HEK293 (cell line): ENCODE measurements around the gene POLR3GL.

Source experiments
- CTCF ChIA-PET: fragments of 350-600 bp; formaldehyde crosslinking; extraction: SDS; loops from one replicate; lab custom pipeline; 2021; ENCODE audit warnings: antibody characterized with exemption; lab: Yijun Ruan, JAX
- POLR2A ChIA-PET: fragments of 300-600 bp; formaldehyde crosslinking; extraction: SDS; loops from one replicate; lab custom pipeline; 2020; ENCODE audit warnings: antibody characterized with exemption, inconsistent platforms; lab: Yijun Ruan, JAX
- H3K27ac ChIP-seq: fragments of 200-500 bp; sonication (Bioruptor generic); 2 replicates; pipeline ENCODE4 v1.5.1; 2014; ENCODE audit warnings: low read depth, low read length, control low read depth, inconsistent platforms; ENCODE audit errors: extremely low read depth
- H3K36me3 ChIP-seq, 2 experiments: fragments of 200-500 bp in 1 of 2; sonication (Bioruptor generic) in 1 of 2; 1 replicate in 1 of 2; 2 replicates in 1 of 2; pipeline ENCODE4 v1.5.1; 2014 to 2017; ENCODE audit warnings: inconsistent platforms in 2 of 2, low read length in 2 of 2; ENCODE audit not compliant: control insufficient read depth in 2 of 2, insufficient read depth in 1 of 2
- H3K4me1 ChIP-seq: fragments of 200-500 bp; sonication (Bioruptor generic); 2 replicates; pipeline ENCODE4 v1.5.1; 2014; ENCODE audit warnings: mild to moderate bottlenecking, low read length, inconsistent platforms; ENCODE audit not compliant: control insufficient read depth, insufficient read depth
- H3K4me3 ChIP-seq: 2 replicates; pipeline ENCODE4 v1.5.1; 2011; ENCODE audit warnings: low read depth, mild to moderate bottlenecking, control low read depth, low read length, moderate library complexity
- H3K9me3 ChIP-seq: fragments of 200-500 bp; sonication (Bioruptor generic); 2 replicates; pipeline ENCODE4 v1.5.1; 2014; ENCODE audit warnings: low read depth, low read length, inconsistent platforms; ENCODE audit not compliant: control insufficient read depth, insufficient read depth
- BCL11A ChIP-seq: fragments of 450-650 bp; formaldehyde crosslinking; IDR thresholded peaks from 2 replicates; pipeline ENCODE4 v1.5.1; 2016; ENCODE audit warnings: low read depth, missing biosample characterization, missing genetic modification characterization
- EGR2 ChIP-seq: fragments of 450-650 bp; formaldehyde crosslinking; IDR thresholded peaks from 2 replicates; pipeline ENCODE4 v1.5.1; 2016; ENCODE audit warnings: low read depth, missing biosample characterization, missing genetic modification characterization
- KLF17 ChIP-seq: fragments of 450-650 bp; formaldehyde crosslinking; IDR thresholded peaks from 2 replicates; pipeline ENCODE4 v1.5.1; 2016; ENCODE audit warnings: missing biosample characterization, missing genetic modification characterization
- MYNN ChIP-seq: fragments of 450-650 bp; formaldehyde crosslinking; IDR thresholded peaks from 2 replicates; pipeline ENCODE4 v1.5.1; 2016; ENCODE audit warnings: missing biosample characterization, missing genetic modification characterization, borderline replicate concordance
- SETDB1 ChIP-seq: IDR thresholded peaks from one replicate; pipeline ENCODE4 v1.6.1; 2017; ENCODE audit warnings: mild to moderate bottlenecking, low read length, moderate library complexity, mixed read lengths; ENCODE audit not compliant: insufficient read length
- SP2 ChIP-seq: fragments of 450-650 bp; formaldehyde crosslinking; IDR thresholded peaks from 2 replicates; pipeline ENCODE4 v1.5.1; 2016; ENCODE audit warnings: missing biosample characterization, missing genetic modification characterization
- YY1 ChIP-seq: fragments of 450-650 bp; formaldehyde crosslinking; IDR thresholded peaks from 2 replicates; pipeline ENCODE4 v1.5.1; 2018; ENCODE audit warnings: missing biosample characterization, missing genetic modification characterization
- ZBTB1 ChIP-seq: fragments of 450-650 bp; formaldehyde crosslinking; IDR thresholded peaks from 2 replicates; pipeline ENCODE4 v1.5.1; 2016; ENCODE audit warnings: missing biosample characterization, missing genetic modification characterization
- ZNF121 ChIP-seq: fragments of 450-650 bp; formaldehyde crosslinking; IDR thresholded peaks from 2 replicates; pipeline ENCODE4 v1.5.1; 2016; ENCODE audit warnings: missing biosample characterization, missing genetic modification characterization
- ZNF16 ChIP-seq: fragments of 450-650 bp; formaldehyde crosslinking; IDR thresholded peaks from 2 replicates; pipeline ENCODE4 v1.5.1; 2016; ENCODE audit warnings: low read depth, missing biosample characterization, missing genetic modification characterization
- ZNF184 ChIP-seq: fragments of 450-650 bp; IDR thresholded peaks from 2 replicates; pipeline ENCODE4 v1.5.1; 2018; ENCODE audit warnings: missing biosample characterization, mild to moderate bottlenecking, missing genetic modification characterization
- ZNF2 ChIP-seq: fragments of 450-650 bp; formaldehyde crosslinking; IDR thresholded peaks from 2 replicates; pipeline ENCODE4 v1.5.1; 2016; ENCODE audit warnings: missing biosample characterization, missing genetic modification characterization
- ZNF23 ChIP-seq: fragments of 450-650 bp; formaldehyde crosslinking; IDR thresholded peaks from 2 replicates; pipeline ENCODE4 v1.5.1; 2016; ENCODE audit warnings: missing biosample characterization, missing genetic modification characterization, borderline replicate concordance
- ZNF280D ChIP-seq: fragments of 450-650 bp; formaldehyde crosslinking; IDR thresholded peaks from 2 replicates; pipeline ENCODE4 v1.5.1; 2016; ENCODE audit warnings: missing biosample characterization, missing genetic modification characterization
- ZNF335 ChIP-seq: fragments of 450-650 bp; formaldehyde crosslinking; conservative IDR thresholded peaks from 2 replicates; pipeline ENCODE4 v1.5.1; 2016; ENCODE audit warnings: missing biosample characterization, missing genetic modification characterization
- ZNF404 ChIP-seq: fragments of 450-650 bp; formaldehyde crosslinking; IDR thresholded peaks from 2 replicates; pipeline ENCODE4 v1.5.1; 2017; ENCODE audit warnings: missing biosample characterization, missing genetic modification characterization
- ZNF548 ChIP-seq: fragments of 450-650 bp; formaldehyde crosslinking; IDR thresholded peaks from 2 replicates; pipeline ENCODE4 v1.5.1; 2016; ENCODE audit warnings: missing biosample characterization, missing genetic modification characterization
- ZNF571 ChIP-seq: fragments of 450-650 bp; formaldehyde crosslinking; IDR thresholded peaks from 2 replicates; pipeline ENCODE4 v1.5.0; 2017; ENCODE audit warnings: missing biosample characterization, missing genetic modification characterization
- ZNF580 ChIP-seq: fragments of 450-650 bp; formaldehyde crosslinking; IDR thresholded peaks from 2 replicates; pipeline ENCODE4 v1.5.1; 2016; ENCODE audit warnings: missing biosample characterization, missing genetic modification characterization
- ZNF664 ChIP-seq: fragments of 450-650 bp; formaldehyde crosslinking; IDR thresholded peaks from 2 replicates; pipeline ENCODE4 v1.5.1; 2016; ENCODE audit warnings: missing biosample characterization, missing genetic modification characterization
- ZSCAN16 ChIP-seq: fragments of 450-650 bp; formaldehyde crosslinking; IDR thresholded peaks from 2 replicates; pipeline ENCODE4 v1.5.1; 2016; ENCODE audit warnings: missing biosample characterization, missing genetic modification characterization

Gene POLR3GL

GRCh38 chr1:145965119-145965744, 742 bp downstream of the POLR3GL start:
- no peak overlapping the region for H3K27ac ChIP-seq
- no peaks in the 10 kb centered on the region for H3K36me3 ChIP-seq
- H3K4me3 ChIP-seq, result peak overlapping the region; percentile 70
- no peaks in the 10 kb centered on the region for H3K9me3 ChIP-seq
- ChIA-PET CTCF (interaction anchor here (0.8 to 5.0 kb wide), 5 partner anchors 12 to 74 kb away, joined by 3 to 43 read pairs (median 6); no protein-coding TSS in a partner anchor), POLR2A (interaction anchor here (0.7 to 4.1 kb wide), 12 partner anchors 8 to 141 kb away, joined by 3 to 39 read pairs (median 6); partner anchors contain the start of genes PIAS3, POLR3C, RBM8A and RNF115)
- peaks cover 9% of the 10 kb centered on the region for H3K4me1 ChIP-seq
- TF ChIP-seq YY1, result no peak
- TF ChIP-seq EGR2, result no peak
- no peak for TF ChIP-seq ZNF23 (tag by site-specific recombination)
- TF ChIP-seq ZNF664, result peak; percentile 95
- no peak for TF ChIP-seq MYNN (tag by site-specific recombination)
- no peak for TF ChIP-seq BCL11A
- no peak for TF ChIP-seq KLF17 (tag by site-specific recombination)
- TF ChIP-seq ZBTB1, result no peak
- no peak for TF ChIP-seq SP2
- TF ChIP-seq ZNF121 (tag by site-specific recombination), result no peak
- TF ChIP-seq ZNF548 (tag by site-specific recombination), result no peak
- peak; percentile 50 for TF ChIP-seq ZNF335 (tag by site-specific recombination)
- no peak for TF ChIP-seq ZSCAN16 (tag by site-specific recombination)
- TF ChIP-seq ZNF404 (tag by site-specific recombination), result no peak

- ChIA-PET CTCF (interaction anchor here (0.7 to 5.0 kb wide), 4 partner anchors 10 to 268 kb away, joined by 3 to 43 read pairs (median 3); no protein-coding TSS in a partner anchor), POLR2A (interaction anchor here (0.7 kb wide), 1 partner anchor 72 kb away, joined by 3 read pairs; no protein-coding TSS in a partner anchor)
- Histone ChIP-seq H3K9me3 (no peaks in the 10 kb centered on the region), H3K4me1 (peaks cover 2% of the 10 kb centered on the region; the same call in 1 of the 2 replicates), H3K27ac (no peak overlapping the region), H3K4me3 (no peak overlapping the region), H3K36me3 (no peaks in the 10 kb centered on the region)
- TF ChIP-seq SETDB1, result peak; percentile 69
- no peak for TF ChIP-seq ZNF2 (tag by site-specific recombination)
- TF ChIP-seq ZNF571 (tag by site-specific recombination), result no peak
- no peak for TF ChIP-seq ZNF16 (tag by site-specific recombination)
- 0 out of 2 replicates have a peak, but pooled peaks have one; percentile 11 for TF ChIP-seq ZNF184 (tag by site-specific recombination)
- peak; percentile 86 for TF ChIP-seq ZNF280D (tag by site-specific recombination)
- no peak for TF ChIP-seq ZNF580 (tag by site-specific recombination)
These were observed 2.8 kb downstream of the POLR3GL start for GRCh38 chr1:145967288-145967687.
